HepG2 (cell line): ENCODE data around the gene RAI2. TPM values are rescaled to one million over a fixed set of nuclear protein-coding genes. Genes with fewer than 3 reads are reported as not detected.

Experiments used
- ATAC-seq: fragments of 200-7000 bp; cut with Tn5 transposase; 3 replicates; pipeline ENCODE4 v1.9.1; 2020; ENCODE audit warnings: mild to moderate bottlenecking, moderate library complexity
- BruUV-seq: library from RNA; stranded (reverse); fragments of 400-500 nt; replicated peaks from 2 replicates; lab custom pipeline; 2021; lab: Mats Ljungman, UMichigan
- CTCF ChIA-PET: fragments of 300-600 bp; formaldehyde crosslinking; extraction: SDS; loops from one replicate; lab custom pipeline; 2021; ENCODE audit warnings: low total read pairs, inconsistent platforms, low intra/inter-chr PET ratio; lab: Yijun Ruan, JAX
- POLR2A ChIA-PET: fragments of 350-600 bp; sonication (Branson Sonifier 250); formaldehyde crosslinking; loops from one replicate; lab custom pipeline; 2020; ENCODE audit warnings: antibody characterized with exemption, inconsistent platforms; lab: Yijun Ruan, JAX
- DNase-seq: peaks from one replicate; pipeline ENCODE4 v3.0.0-alpha.2; 2015; ENCODE audit warnings: low spot score
- FAIRE-seq: peaks from 3 replicates; lab custom pipeline; 2011; peaks lifted over from hg19 to GRCh38; lab: Jason Lieb, UNC
- H2AFZ ChIP-seq: one replicate; pipeline ENCODE4 v1.6.1; 2011; ENCODE audit warnings: low read length, inconsistent platforms
- H3K27ac ChIP-seq: fragments of 300-600 bp; 3 replicates; pipeline ENCODE4 v1.8.0; 2011; ENCODE audit warnings: mixed run types, mild to moderate bottlenecking, mixed read lengths, low read length, inconsistent platforms; ENCODE audit not compliant: insufficient read depth; ENCODE audit errors: extremely low read length
- H3K27me3 ChIP-seq, 2 experiments: fragments of 200-600 bp in 1 of 2; 2 replicates in 1 of 2; 3 replicates in 1 of 2; pipeline versions ENCODE4 v1.6.0 to v1.8.0; 2011; ENCODE audit warnings: low read length in 2 of 2, mild to moderate bottlenecking in 2 of 2, moderate library complexity in 2 of 2, inconsistent platforms in 1 of 2; ENCODE audit not compliant: insufficient read depth in 2 of 2, control insufficient read depth in 1 of 2
- H3K36me3 ChIP-seq, 2 experiments: fragments of 200-600 bp in 1 of 2; replicated peaks in 1 of 2; 2 replicates in 1 of 2; 3 replicates in 1 of 2; pipeline versions ENCODE4 v1.5.1 to v1.8.0; 2011; ENCODE audit warnings: low read length in 2 of 2, inconsistent platforms in 1 of 2; ENCODE audit not compliant: insufficient read depth in 2 of 2, control insufficient read depth in 1 of 2
- H3K4me1 ChIP-seq: 2 replicates; pipeline ENCODE4 v1.5.1; 2012; ENCODE audit warnings: low read length, inconsistent platforms; ENCODE audit not compliant: insufficient read depth
- H3K4me2 ChIP-seq: 2 replicates; pipeline ENCODE4 v1.6.0; 2011; ENCODE audit warnings: low read depth, low read length, inconsistent platforms
- H3K4me3 ChIP-seq, 3 experiments: fragments of 200-600 bp in 1 of 3; sonication (generic), shearing (Covaris generic) in 1 of 3; replicated peaks in 1 of 3; 2 replicates each; pipeline ENCODE4 v1.5.1; 2011 to 2016; ENCODE audit warnings: low read length in 3 of 3, inconsistent platforms in 2 of 3, low read depth in 2 of 3, mild to moderate bottlenecking in 2 of 3, control low read depth in 1 of 3, mixed read lengths in 1 of 3; ENCODE audit not compliant: insufficient read depth in 1 of 3
- H3K79me2 ChIP-seq: one replicate; pipeline ENCODE4 v1.6.1; 2011; ENCODE audit warnings: low read length, inconsistent platforms; ENCODE audit not compliant: insufficient read depth
- H3K9ac ChIP-seq: 2 replicates; pipeline ENCODE4 v1.6.0; 2011; ENCODE audit warnings: mild to moderate bottlenecking, low read depth, low read length, inconsistent platforms; ENCODE audit not compliant: insufficient read depth
- H3K9me3 ChIP-seq: 2 replicates; pipeline ENCODE4 v1.5.1; 2012; ENCODE audit warnings: mild to moderate bottlenecking, low read length
- H4K20me1 ChIP-seq: 2 replicates; pipeline ENCODE4 v1.6.0; 2011; ENCODE audit warnings: inconsistent platforms, mild to moderate bottlenecking, low read length, moderate library complexity; ENCODE audit not compliant: insufficient read depth
- WGBS: methylation state at CpG from one replicate; pipeline ENCODE4 v1.1.6; 2017; ENCODE audit warnings: low lambda C conversion rate; 5-methylcytosine and 5-hydroxymethylcytosine counted together
- in situ Hi-C: cut with HindIII; loops from 2 replicates; pipeline ENCODE4 v1.10.0; 2017; ENCODE audit warnings: low pct_unique_long_range_greater_than_20kb; ENCODE audit not compliant: extremely low pct_ligation_motif_present
- intact Hi-C: fragments of 100-400 bp; cut with micrococcal nuclease; formaldehyde crosslinking; loops from one replicate; pipeline ENCODE4 v1.10.0; 2022; ENCODE audit not compliant: unreplicated experiment
- polyA plus RNA-seq, 8 experiments: library from polyadenylated mRNA; depleted of rRNA in 3 of 8; stranded (reverse) in 7 of 8; unstranded in 1 of 8; fragments of >200 nt; fragmentation: Illumina TruSeq in 4 of 8; extraction: Trizol in 4 of 8; gene quantifications; 2 replicates each; pipeline versions ENCODE4 v1.2.1 to v1.2.3, GENCODE V29; 2011 to 2016; ENCODE audit warnings: low read depth in 4 of 8, missing spikeins in 1 of 8, mixed read lengths in 1 of 8; ENCODE audit not compliant: insufficient read depth in 1 of 8
- total RNA-seq, 5 experiments: library from RNA; depleted of rRNA; stranded (reverse); fragments of >200 nt; fragmentation: Illumina TruSeq; extraction: Trizol; gene quantifications; 2 replicates each; pipeline ENCODE4 v1.2.3, GENCODE V29; 2016; ENCODE audit warnings: low read depth in 1 of 5
- TF ChIP-seq, protein P1 (sequence below): sonication (generic); formaldehyde crosslinking; IDR thresholded peaks from 2 replicates; pipeline ENCODE4 v1.4.0; 2020; ENCODE audit warnings: missing genetic modification reagents
- TF ChIP-seq, protein P2 (sequence below): sonication (generic); formaldehyde crosslinking; IDR thresholded peaks from 2 replicates; pipeline ENCODE4 v1.4.0; 2020; ENCODE audit warnings: mild to moderate bottlenecking, missing genetic modification reagents

RAI2 gene
- total and polyA plus RNA-seq, 2 of the 13 experiments (the other 11 are each of a cell fraction or from before 2014, with no cell fraction given), result not detected

DNA sequence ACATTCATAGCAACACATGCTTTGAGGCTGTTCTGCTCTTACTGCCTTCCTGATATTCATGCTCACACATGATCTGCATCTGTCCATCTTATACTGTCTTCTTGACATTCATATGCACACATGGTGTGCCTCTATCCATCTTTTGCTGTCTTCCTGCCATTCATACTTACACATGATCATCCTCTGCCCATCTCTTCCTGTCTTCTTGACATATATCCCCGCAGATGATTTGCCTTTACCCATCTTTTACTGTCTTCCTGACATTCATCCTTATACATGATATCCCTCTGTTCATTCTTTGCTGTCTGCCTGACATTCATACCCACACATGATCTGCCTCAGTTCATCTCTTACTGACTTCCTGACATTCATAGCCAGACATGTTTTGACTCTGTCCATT lies 87.0 kb downstream of the RAI2 start:
- in situ Hi-C loops (no loop called here), intact Hi-C loops (no loop called here)
- ChIA-PET POLR2A (no interaction called here), CTCF (no interaction called here)
- Histone ChIP-seq H3K27ac (no peak overlapping the region), H3K79me2 (no peaks in the 10 kb centered on the region), H4K20me1 (no peaks in the 10 kb centered on the region), H3K4me2 (no peak overlapping the region), H3K9ac (no peak overlapping the region), H3K4me3 (no peak overlapping the region), H3K9me3 (no peaks in the 10 kb centered on the region), H3K4me1 (no peaks in the 10 kb centered on the region), H2AFZ (no peak overlapping the region), H3K36me3 (no peaks in the 10 kb centered on the region), H3K27me3 (no peaks in the 10 kb centered on the region; a peak in 1 of 5 replicates)
- DNase-seq (no peak), FAIRE-seq (no peak), ATAC-seq (no peak)
- TF ChIP-seq, protein P1, sequence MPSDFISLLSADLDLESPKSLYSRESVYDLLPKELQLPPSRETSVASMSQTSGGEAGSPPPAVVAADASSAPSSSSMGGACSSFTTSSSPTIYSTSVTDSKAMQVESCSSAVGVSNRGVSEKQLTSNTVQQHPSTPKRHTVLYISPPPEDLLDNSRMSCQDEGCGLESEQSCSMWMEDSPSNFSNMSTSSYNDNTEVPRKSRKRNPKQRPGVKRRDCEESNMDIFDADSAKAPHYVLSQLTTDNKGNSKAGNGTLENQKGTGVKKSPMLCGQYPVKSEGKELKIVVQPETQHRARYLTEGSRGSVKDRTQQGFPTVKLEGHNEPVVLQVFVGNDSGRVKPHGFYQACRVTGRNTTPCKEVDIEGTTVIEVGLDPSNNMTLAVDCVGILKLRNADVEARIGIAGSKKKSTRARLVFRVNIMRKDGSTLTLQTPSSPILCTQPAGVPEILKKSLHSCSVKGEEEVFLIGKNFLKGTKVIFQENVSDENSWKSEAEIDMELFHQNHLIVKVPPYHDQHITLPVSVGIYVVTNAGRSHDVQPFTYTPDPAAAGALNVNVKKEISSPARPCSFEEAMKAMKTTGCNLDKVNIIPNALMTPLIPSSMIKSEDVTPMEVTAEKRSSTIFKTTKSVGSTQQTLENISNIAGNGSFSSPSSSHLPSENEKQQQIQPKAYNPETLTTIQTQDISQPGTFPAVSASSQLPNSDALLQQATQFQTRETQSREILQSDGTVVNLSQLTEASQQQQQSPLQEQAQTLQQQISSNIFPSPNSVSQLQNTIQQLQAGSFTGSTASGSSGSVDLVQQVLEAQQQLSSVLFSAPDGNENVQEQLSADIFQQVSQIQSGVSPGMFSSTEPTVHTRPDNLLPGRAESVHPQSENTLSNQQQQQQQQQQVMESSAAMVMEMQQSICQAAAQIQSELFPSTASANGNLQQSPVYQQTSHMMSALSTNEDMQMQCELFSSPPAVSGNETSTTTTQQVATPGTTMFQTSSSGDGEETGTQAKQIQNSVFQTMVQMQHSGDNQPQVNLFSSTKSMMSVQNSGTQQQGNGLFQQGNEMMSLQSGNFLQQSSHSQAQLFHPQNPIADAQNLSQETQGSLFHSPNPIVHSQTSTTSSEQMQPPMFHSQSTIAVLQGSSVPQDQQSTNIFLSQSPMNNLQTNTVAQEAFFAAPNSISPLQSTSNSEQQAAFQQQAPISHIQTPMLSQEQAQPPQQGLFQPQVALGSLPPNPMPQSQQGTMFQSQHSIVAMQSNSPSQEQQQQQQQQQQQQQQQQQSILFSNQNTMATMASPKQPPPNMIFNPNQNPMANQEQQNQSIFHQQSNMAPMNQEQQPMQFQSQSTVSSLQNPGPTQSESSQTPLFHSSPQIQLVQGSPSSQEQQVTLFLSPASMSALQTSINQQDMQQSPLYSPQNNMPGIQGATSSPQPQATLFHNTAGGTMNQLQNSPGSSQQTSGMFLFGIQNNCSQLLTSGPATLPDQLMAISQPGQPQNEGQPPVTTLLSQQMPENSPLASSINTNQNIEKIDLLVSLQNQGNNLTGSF (CRISPR knock-in tag), result no peak
- TF ChIP-seq, protein P2, sequence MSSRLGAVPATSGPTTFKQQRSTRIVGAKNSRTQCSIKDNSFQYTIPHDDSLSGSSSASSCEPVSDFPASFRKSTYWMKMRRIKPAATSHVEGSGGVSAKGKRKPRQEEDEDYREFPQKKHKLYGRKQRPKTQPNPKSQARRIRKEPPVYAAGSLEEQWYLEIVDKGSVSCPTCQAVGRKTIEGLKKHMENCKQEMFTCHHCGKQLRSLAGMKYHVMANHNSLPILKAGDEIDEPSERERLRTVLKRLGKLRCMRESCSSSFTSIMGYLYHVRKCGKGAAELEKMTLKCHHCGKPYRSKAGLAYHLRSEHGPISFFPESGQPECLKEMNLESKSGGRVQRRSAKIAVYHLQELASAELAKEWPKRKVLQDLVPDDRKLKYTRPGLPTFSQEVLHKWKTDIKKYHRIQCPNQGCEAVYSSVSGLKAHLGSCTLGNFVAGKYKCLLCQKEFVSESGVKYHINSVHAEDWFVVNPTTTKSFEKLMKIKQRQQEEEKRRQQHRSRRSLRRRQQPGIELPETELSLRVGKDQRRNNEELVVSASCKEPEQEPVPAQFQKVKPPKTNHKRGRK, result no peak
- no TSS peak for BruUV-seq
- WGBS, result 0% methylated on average over 1 of the region's 1 CpG
